Common myeloid progenitor, CD34-positive (primary cell): ENCODE data around the gene TEX2.

Source experiments
- CTCF ChIA-PET: fragments of 350-600 bp; sonication (Branson Sonifier 250); formaldehyde crosslinking; loops from one replicate; lab custom pipeline; 2021; ENCODE audit warnings: antibody characterized with exemption; lab: Charles Lee
- POLR2A ChIA-PET: fragments of 350-600 bp; sonication (Branson Sonifier 250); formaldehyde crosslinking; loops from one replicate; lab custom pipeline; 2021; ENCODE audit warnings: antibody characterized with exemption; lab: Charles Lee
- DNase-seq, 3 donors: peaks; one replicate each; pipeline versions ENCODE4 v3.0.0 to v3.0.0-alpha.2; 2013
- H3K27ac ChIP-seq, 2 experiments: 1 replicate in 1 of 2; 2 replicates in 1 of 2; pipeline ENCODE4 v1.7.0; 2013; ENCODE audit warnings: inconsistent platforms in 2 of 2, low read length in 2 of 2, mild to moderate bottlenecking in 2 of 2, low read depth in 1 of 2, moderate library complexity in 1 of 2; ENCODE audit not compliant: severe bottlenecking in 2 of 2, insufficient read depth in 1 of 2, poor library complexity in 1 of 2
- H3K27me3 ChIP-seq, 5 experiments: replicated peaks in 2 of 5; 1 replicate in 3 of 5; 2 replicates in 2 of 5; pipeline versions ENCODE4 v1.6.1 to v1.7.0; 2013; ENCODE audit warnings: low read length in 4 of 5, mild to moderate bottlenecking in 2 of 5, moderate library complexity in 2 of 5, inconsistent platforms in 1 of 5; ENCODE audit not compliant: insufficient read depth in 5 of 5, control insufficient read depth in 4 of 5
- H3K36me3 ChIP-seq, 4 experiments: 1 replicate in 2 of 4; 2 replicates in 2 of 4; pipeline versions ENCODE4 v1.6.1 to v1.7.0; 2013; ENCODE audit warnings: low read length in 3 of 4, control low read depth in 1 of 4, mild to moderate bottlenecking in 1 of 4; ENCODE audit not compliant: control insufficient read depth in 4 of 4, insufficient read depth in 4 of 4
- H3K4me1 ChIP-seq, 4 experiments: 1 replicate in 3 of 4; 2 replicates in 1 of 4; pipeline versions ENCODE4 v1.6.1 to v1.7.1; 2013; ENCODE audit warnings: low read length in 3 of 4, mild to moderate bottlenecking in 3 of 4, control low read depth in 1 of 4, inconsistent platforms in 1 of 4, moderate library complexity in 1 of 4; ENCODE audit not compliant: control insufficient read depth in 4 of 4, insufficient read depth in 4 of 4; ENCODE audit errors: control extremely low read depth in 1 of 4
- H3K4me3 ChIP-seq, 7 experiments: 1 replicate in 4 of 7; 2 replicates in 3 of 7; pipeline versions ENCODE4 v1.5.1 to v1.7.0; 2013; ENCODE audit warnings: mild to moderate bottlenecking in 7 of 7, low read length in 6 of 7, moderate library complexity in 6 of 7, inconsistent platforms in 2 of 7, low read depth in 2 of 7, control low read depth in 1 of 7; ENCODE audit not compliant: insufficient read depth in 4 of 7, control insufficient read depth in 1 of 7; ENCODE audit errors: extremely low read depth in 1 of 7
- H3K9me3 ChIP-seq, 5 experiments: 1 replicate in 4 of 5; 2 replicates in 1 of 5; pipeline versions ENCODE4 v1.6.1 to v1.7.1; 2013; ENCODE audit warnings: low read length in 4 of 5, mild to moderate bottlenecking in 2 of 5, inconsistent platforms in 1 of 5, low read depth in 1 of 5, moderate library complexity in 1 of 5; ENCODE audit not compliant: control insufficient read depth in 4 of 5, insufficient read depth in 2 of 5; ENCODE audit errors: control extremely low read depth in 1 of 5
- WGBS: methylation state at CpG from one replicate; pipeline ENCODE4 v1.1.5; 2013; ENCODE audit not compliant: insufficient coverage; 5-methylcytosine and 5-hydroxymethylcytosine counted together

Gene TEX2

DNA sequence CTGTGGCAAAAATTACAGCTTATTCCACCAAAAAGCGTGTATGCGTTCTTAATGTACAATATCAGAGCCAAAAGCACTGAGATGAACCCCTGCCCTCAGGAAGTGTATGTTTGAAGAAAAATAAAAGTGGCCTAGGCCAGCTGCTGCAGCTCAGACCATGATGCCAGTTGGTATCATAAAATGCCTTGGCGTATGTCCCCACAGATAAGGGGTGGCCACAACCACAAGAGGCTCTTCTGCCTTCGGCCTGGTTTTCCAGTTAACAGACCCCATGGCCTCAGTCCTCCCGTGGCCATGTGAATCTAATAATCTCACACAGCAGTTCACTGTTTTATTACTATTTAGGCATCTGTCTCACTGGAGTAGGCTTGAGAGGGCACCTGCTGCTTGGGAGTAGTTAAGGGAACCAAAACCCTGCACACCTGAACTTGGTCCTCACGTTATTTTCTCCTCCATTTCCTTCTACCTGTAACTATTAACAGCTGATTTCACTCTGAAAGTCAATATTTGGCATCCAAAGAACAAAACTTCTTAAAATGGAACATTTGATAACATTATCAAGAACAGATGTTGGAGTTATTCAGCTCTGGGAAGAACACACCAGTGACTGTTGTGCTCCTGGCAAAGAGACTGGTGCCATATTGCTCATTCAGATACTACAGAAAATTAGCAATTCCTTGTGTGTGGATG is 98.3 kb downstream of the TEX2 start:
- Histone ChIP-seq H3K4me3 (no peak overlapping the region), H3K27ac (no peak overlapping the region), H3K27me3 (no peaks in the 10 kb centered on the region), H3K4me1 (no peaks in the 10 kb centered on the region), H3K36me3 (peaks cover 3 to 47% (median 25%) of the 10 kb centered on the region in 4 experiments), H3K9me3 (no peaks in the 10 kb centered on the region)
- ChIA-PET POLR2A (no interaction called here), CTCF (no interaction called here)
- 83% methylated on average over 4 of the region's 6 CpGs for WGBS
- DNase-seq = peak in 2 of 3 donors; percentile 67 to 82

DNA sequence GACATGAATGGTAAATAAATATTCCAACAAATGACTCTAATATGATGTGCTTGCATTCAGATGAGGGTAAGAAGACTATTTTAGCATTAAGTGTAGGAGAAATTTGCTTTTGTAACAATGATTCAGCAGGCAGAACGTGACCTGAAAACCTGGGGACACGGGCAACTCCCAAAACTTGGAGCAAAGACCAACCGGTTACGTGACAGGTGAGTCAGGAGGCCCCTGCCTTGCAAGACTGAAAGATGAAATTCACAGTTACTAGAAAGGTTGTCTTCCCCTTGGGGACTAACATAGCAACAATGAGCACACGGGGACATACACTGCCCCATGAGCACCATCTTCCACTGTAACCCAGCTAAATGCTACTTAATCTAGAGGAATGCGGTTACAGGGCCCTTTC is 99.6 kb downstream of the TEX2 start:
- ChIA-PET CTCF (no interaction called here), POLR2A (no interaction called here)

DNA sequence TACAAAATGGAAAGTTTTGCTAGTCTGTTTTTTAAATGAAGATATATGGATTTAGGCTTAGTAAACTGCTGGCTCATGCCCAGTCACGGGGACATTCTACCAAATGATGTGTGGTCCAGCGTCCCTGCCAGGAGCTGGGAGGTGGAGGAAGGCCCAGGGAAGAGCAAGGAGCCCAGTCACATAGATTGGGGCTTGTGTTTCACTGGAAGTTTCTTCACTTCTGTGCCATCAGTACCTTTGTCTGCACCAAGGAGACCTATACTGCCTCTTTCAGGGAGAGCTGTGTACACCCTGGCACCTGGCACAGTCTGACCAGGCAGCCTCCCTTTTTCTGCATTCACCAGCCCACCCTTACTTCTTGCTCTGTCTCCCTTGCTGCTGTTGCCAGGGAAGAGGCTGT is 100.5 kb downstream of the TEX2 start:
- POLR2A ChIA-PET = no interaction called here
- no peaks in the 10 kb centered on the region for H3K9me3 ChIP-seq
- H3K27ac ChIP-seq = no peak overlapping the region
- CTCF ChIA-PET = interaction anchor here (2.0 kb wide), 1 partner anchor 13 kb away, joined by 4 read pairs; no protein-coding TSS in a partner anchor
- WGBS = 89% methylated on average over 2 of the region's 2 CpGs
- no peaks in the 10 kb centered on the region for H3K27me3 ChIP-seq
- DNase-seq = no peak
- peaks cover 7 to 55% (median 31%) of the 10 kb centered on the region in 4 experiments for H3K36me3 ChIP-seq
- H3K4me3 ChIP-seq = no peak overlapping the region
- H3K4me1 ChIP-seq = no peaks in the 10 kb centered on the region

More for the DNA sequence above, 99.6 kb downstream of the TEX2 start:
- H3K27me3 ChIP-seq = no peaks in the 10 kb centered on the region
- 88% methylated on average over 4 of the region's 6 CpGs for WGBS
- H3K4me3 ChIP-seq = no peak overlapping the region
- H3K4me1 ChIP-seq = no peaks in the 10 kb centered on the region
- no peaks in the 10 kb centered on the region for H3K9me3 ChIP-seq
- peaks cover 7 to 48% (median 27%) of the 10 kb centered on the region in 4 experiments for H3K36me3 ChIP-seq
- no peak overlapping the region for H3K27ac ChIP-seq
- DNase-seq = no peak

DNA sequence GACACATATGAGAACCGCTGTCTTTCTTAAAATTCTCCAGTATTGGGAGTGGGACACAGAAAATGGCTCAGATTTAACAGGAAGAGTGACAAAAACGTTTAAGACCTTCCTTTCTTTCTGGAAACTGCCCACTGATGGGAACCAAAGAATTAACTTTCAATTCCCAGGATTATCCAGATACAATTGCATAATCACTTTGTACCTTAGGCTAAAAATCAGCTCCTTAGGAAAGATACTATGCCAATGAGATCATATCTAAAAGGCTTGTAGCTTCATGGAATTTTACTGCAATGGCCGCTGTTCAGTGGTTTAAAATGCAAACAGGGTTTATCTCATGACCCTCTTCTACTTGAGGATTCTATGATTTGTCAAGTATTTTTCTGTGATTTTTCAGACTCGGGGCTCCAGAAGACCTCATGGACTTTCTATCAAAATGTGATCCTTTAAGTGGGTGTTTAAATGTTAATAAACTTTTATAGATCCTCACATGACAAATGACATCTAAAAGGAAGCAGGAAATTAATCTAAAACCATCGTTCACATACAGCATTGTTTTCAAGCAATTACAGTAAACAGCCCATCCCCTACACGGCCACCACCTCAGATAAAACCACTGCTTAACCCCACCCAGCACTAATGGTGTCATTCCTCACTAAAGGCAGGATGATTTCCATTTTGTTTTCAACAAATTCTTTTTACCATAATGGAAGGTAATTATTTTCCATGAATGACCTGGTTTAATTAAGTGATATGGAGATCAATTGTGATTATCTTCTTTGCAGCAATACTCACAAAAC is 101.5 kb downstream of the TEX2 start:
- 78% methylated on average over 4 of the region's 6 CpGs for WGBS
- ChIA-PET POLR2A (no interaction called here), CTCF (interaction anchor here (1.2 to 2.0 kb wide), 2 partner anchors 12 to 15 kb away, joined by 3 to 4 read pairs; no protein-coding TSS in a partner anchor)

DNA sequence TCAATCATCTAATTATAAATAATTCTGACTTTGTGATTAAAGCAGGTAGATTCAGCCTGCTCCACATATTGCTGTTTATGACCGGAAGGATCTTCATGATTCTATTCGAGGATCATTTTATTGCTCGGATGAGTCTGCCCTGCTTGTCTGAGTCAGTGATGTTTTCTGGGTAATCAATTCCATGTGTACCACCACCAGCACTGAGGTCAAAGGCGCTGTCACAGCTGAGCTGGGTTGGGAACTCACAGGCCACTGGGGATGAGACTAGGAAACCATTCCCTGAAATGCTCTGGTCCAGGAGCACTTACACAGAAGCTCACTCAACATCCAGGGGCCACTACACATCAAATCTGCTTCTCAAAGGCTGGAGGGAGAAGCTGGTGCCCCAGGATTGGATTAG is 102.7 kb downstream of the TEX2 start:
- H3K27ac ChIP-seq = no peak overlapping the region
- POLR2A ChIA-PET = no interaction called here
- H3K36me3 ChIP-seq = peaks cover 5 to 41% (median 27%) of the 10 kb centered on the region in 4 experiments
- WGBS = 100% methylated on average over 1 of the region's 4 CpGs
- H3K4me1 ChIP-seq = peaks cover 0 to 6% (median 0%) of the 10 kb centered on the region in 4 experiments
- no peaks in the 10 kb centered on the region for H3K27me3 ChIP-seq
- H3K4me3 ChIP-seq = no peak overlapping the region
- DNase-seq = no peak
- CTCF ChIA-PET = interaction anchor here (1.2 to 2.0 kb wide), 2 partner anchors 11 to 14 kb away, joined by 3 to 4 read pairs; no protein-coding TSS in a partner anchor
- no peaks in the 10 kb centered on the region for H3K9me3 ChIP-seq

More for the DNA sequence above, 101.5 kb downstream of the TEX2 start:
- H3K4me1 ChIP-seq = peaks cover 0 to 2% (median 0%) of the 10 kb centered on the region in 4 experiments
- no peak overlapping the region for H3K4me3 ChIP-seq
- DNase-seq = no peak
- no peak overlapping the region for H3K27ac ChIP-seq
- peaks cover 5 to 47% (median 31%) of the 10 kb centered on the region in 4 experiments for H3K36me3 ChIP-seq
- no peaks in the 10 kb centered on the region for H3K27me3 ChIP-seq
- H3K9me3 ChIP-seq = no peaks in the 10 kb centered on the region

DNA sequence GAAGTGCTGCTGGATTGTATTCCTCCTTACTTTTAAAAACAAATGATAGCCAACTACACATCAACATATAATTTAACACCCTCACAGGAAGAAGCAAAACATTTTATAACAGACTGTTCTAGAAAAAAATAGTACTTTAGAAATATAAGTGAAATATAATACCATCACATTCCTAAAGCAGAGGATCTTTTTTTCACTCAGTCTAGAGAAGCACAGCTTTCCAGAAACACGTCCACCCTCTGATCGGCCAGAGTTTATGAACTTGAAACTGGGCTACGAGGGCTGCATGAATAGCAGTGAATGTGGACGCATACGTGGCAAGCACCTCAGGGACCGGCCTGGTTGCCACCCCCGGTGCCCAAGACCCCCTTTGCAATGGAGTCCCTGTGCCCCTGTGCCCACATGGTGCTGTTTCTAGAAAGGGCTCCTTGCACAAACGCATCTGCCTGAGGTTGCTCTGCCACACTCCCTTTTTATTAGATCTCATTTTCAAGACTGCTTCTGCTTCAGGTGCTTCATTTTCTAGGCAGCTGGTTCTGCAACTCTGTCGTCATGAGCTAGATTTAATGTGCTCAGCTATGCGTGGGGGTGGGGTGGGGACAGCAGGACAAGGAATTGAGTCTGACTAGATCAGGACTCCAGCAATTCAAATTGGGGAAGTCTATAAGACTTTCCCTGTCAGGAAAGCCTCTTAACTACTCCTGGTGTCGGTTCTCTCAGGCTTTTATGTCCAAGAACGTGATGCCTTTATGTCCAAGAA is 104.0 kb downstream of the TEX2 start:
- peaks cover 0 to 13% (median 0%) of the 10 kb centered on the region in 4 experiments for H3K4me1 ChIP-seq

More for the DNA sequence above, 104.0 kb downstream of the TEX2 start:
- H3K27ac ChIP-seq = no peak overlapping the region
- WGBS = 97% methylated on average over 11 of the region's 12 CpGs
- peaks cover 5 to 41% (median 30%) of the 10 kb centered on the region in 4 experiments for H3K36me3 ChIP-seq
- H3K9me3 ChIP-seq = no peaks in the 10 kb centered on the region
- POLR2A ChIA-PET = no interaction called here
- no peaks in the 10 kb centered on the region for H3K27me3 ChIP-seq
- CTCF ChIA-PET = interaction anchor here (1.0 to 1.4 kb wide), 2 partner anchors 124 to 247 kb away, joined by 3 read pairs; no protein-coding TSS in a partner anchor
- no peak overlapping the region for H3K4me3 ChIP-seq
- DNase-seq = no peak
